Astrocyte of the spinal cord (primary cell): Measurements from ENCODE around the gene CASKIN2.

ENCODE experiments used
- DNase-seq: peaks from one replicate; pipeline ENCODE4 v3.0.0; 2011; ENCODE audit warnings: low read depth, low spot score
- H3K4me3 ChIP-seq: 2 replicates; pipeline ENCODE4 v1.5.1; 2011; ENCODE audit warnings: low read depth, mild to moderate bottlenecking, low read length, moderate library complexity
- in situ Hi-C: cut with HindIII; loops from 2 replicates; pipeline ENCODE4 v1.10.0; 2017; ENCODE audit warnings: low sequenced_read_pairs
- TF ChIP-seq, protein P1 (sequence below): IDR thresholded peaks from 2 replicates; pipeline ENCODE4 v1.5.1; 2012; ENCODE audit warnings: low read depth, mild to moderate bottlenecking, low read length, inconsistent platforms

CASKIN2 gene

DNA sequence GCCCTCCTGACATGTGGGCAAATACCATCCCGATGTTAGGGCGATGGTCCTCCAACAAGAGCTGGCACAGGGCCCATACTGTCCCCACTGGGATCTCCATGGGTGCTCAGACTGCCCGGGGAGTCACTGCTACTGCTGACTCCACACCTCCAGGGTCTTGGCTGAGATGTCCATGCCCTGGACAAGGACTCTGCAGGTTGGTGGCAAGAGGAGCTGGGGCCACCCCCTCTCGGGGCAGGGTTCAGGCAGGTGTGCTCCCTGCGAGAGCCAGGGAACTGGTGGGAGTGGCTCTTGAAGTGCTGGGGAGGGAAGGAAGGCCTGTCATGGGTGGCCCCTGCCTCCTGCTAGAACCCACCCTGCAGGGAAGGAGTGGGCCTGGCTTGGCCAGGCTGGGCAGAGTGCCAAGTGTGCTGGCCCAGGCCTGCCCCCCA, 6.4 kb downstream of the CASKIN2 start:
- in situ Hi-C loops = no loop called here
- no peak overlapping the region for H3K4me3 ChIP-seq
- TF ChIP-seq, protein P1, sequence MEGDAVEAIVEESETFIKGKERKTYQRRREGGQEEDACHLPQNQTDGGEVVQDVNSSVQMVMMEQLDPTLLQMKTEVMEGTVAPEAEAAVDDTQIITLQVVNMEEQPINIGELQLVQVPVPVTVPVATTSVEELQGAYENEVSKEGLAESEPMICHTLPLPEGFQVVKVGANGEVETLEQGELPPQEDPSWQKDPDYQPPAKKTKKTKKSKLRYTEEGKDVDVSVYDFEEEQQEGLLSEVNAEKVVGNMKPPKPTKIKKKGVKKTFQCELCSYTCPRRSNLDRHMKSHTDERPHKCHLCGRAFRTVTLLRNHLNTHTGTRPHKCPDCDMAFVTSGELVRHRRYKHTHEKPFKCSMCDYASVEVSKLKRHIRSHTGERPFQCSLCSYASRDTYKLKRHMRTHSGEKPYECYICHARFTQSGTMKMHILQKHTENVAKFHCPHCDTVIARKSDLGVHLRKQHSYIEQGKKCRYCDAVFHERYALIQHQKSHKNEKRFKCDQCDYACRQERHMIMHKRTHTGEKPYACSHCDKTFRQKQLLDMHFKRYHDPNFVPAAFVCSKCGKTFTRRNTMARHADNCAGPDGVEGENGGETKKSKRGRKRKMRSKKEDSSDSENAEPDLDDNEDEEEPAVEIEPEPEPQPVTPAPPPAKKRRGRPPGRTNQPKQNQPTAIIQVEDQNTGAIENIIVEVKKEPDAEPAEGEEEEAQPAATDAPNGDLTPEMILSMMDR = no peak
- DNase-seq = no peak

DNA sequence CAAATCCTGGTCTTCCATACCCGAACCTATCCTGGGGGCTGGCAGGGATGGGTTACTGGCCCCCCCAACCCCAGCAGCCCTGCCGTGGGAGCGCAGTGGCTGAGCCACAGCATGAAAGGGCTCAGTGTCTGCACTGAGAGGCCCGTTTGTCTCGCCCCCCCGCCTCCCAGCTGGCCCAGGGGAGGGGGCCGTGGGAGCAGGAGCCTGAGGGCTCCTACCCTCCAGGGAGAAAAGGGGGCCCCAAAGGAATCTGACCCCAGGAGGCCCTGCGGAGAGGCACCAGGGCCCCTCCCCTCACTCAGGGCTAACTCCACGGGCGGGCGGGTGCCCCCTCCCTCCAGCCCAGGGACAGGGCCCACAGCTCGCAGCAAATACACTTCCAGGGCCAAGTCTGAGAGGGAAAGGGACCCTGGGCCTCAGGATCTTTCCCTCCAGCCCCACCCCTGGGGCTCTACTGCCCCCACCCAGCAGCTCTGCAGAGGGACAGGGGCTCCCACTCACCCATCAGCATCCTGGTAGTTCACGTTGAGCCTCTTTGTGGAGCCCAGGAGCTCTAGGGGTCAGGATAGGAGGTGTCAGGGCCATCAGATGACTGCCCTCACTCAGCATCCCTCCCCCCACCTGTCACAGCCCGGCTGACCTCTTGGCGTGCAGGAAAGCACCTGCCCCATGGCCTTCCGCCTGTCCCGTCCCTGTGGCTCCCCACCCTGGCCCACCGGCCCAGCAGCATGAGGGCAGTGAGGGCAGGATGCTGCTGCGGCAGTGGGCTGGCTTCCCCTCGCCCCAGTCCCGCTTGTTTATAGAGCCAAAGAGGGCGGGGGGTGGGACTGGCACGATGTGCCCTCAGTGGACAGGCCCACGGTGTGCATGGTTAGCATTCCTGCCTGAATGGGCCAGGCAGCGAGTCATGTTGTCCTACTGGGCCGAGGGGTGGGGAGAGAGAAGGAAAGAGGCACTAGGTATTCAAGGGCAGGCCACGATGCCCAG, 7.3 kb downstream of the CASKIN2 start:
- DNase-seq = no peak
- H3K4me3 ChIP-seq = no peak overlapping the region
- in situ Hi-C loops = no loop called here
- TF ChIP-seq, protein P1 = no peak

DNA sequence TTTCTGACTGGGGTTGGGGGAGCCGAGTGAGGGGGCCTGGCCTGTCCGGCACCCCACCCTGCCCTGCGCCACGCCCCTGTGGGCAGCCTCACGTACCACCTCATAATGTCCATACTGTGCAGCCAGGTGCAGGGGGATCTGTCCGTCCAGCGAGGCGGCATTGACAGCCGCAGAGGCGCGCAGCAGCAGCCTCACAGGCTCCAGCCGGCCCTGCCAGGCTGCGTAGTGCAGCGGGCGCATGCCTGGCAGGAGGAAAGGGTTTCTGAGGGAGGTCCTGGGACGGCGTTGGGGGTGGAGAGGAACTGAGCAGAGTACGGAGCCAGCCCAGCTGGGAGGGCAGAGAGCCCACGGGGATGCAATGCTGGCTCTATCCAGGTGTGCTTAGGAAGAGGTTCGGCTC, 8.4 kb downstream of the CASKIN2 start:
- TF ChIP-seq, protein P1 = no peak
- in situ Hi-C loops = no loop called here
- DNase-seq = no peak
- no peak overlapping the region for H3K4me3 ChIP-seq

DNA sequence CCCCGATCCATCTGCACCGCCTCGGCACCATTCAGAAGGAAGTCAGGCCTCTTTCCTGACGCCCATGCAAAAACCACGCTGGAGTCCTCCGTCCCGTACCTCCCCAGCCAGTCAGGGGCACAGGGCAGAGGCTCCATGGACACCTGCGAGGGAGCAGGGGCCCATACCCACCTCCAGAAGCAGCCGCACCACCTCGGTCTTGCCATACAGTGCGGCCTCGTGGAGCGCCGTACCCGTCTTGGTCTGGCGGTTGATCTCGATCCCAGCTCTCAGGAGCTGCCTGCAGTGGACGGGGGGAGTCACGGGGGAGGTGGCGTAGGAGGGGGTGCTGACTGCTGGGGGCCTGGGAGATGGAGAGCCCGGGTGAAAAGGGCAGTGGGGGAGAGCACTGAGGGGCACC, 9.2 kb downstream of the CASKIN2 start:
- TF ChIP-seq, protein P1 = no peak

DNA sequence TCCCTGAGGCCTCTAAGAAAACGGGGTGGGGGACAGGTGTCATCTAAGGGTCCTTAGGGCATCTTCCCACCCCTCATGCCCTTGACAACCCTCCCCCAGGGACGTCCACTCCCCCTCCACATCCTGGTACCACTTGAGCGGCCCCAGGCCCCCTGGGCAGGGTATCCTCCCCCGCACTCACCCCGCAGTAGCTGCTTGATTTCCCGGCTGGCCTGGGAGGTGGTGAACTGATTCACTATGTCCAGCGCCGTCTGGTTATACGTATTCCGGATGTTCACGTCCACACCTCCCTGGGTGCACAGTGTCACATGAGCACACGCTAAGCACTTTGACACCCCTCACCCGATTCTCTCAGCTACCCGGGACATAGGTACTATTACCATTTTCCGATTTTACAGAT, 9.7 kb downstream of the CASKIN2 start:
- TF ChIP-seq, protein P1 = no peak
- DNase-seq = no peak
- in situ Hi-C loops = no loop called here
- no peak overlapping the region for H3K4me3 ChIP-seq

More for the DNA sequence above, 9.2 kb downstream of the CASKIN2 start:
- in situ Hi-C loops = no loop called here
- H3K4me3 ChIP-seq = no peak overlapping the region
- DNase-seq = no peak

DNA sequence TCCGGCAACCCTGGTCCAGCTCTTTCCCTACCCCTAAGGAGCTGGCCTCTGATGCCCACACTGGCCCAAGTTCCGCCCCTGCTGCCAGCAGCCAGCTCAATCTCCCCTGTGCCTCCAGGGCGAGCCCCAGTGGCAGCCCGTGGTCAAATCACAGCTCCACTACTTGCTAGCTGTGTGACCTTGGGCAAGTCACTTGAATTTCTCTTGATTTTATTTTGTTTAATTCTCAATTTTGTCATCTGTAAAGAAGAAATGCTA, 10.3 kb downstream of the CASKIN2 start:
- H3K4me3 ChIP-seq = no peak overlapping the region
- in situ Hi-C loops = no loop called here
- TF ChIP-seq, protein P1 = no peak
- DNase-seq = no peak
